ELF-1 (cell line): ENCODE data around the gene PPP2R5B.
A peak's percentile ranks its signal among the peaks of the same experiment; 100 is the strongest.

Experiments used
- DNase-seq: peaks from one replicate; pipeline ENCODE4 v3.0.0-alpha.2; 2016; ENCODE audit warnings: low read depth, low spot score

Gene PPP2R5B

DNA sequence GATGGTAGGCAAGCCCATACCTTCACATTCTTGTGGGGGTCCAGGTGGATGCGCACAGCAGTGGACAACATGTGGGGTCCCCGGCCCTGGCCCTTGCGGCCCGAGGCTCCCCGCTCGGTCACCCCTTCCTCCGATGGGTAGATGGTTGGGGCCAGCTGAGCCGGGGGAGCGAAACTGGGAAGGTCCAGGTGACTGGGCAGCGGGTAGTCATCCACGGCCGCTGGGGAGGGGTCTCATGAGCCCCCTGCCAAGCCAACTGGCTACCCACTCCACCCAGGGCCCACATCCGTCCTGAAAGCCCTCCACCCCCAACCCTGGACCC, 18.2 kb upstream of the PPP2R5B start:
- no peak for DNase-seq

GRCh38 chr11:64908766-64909165, 15.7 kb upstream of the PPP2R5B start:
- DNase-seq = no peak

GRCh38 chr11:64909653-64910343, 14.7 kb upstream of the PPP2R5B start:
- no peak for DNase-seq

- no peak for DNase-seq
Observed at GRCh38 chr11:64910451-64911093, 13.9 kb upstream of the PPP2R5B start.

GRCh38 chr11:64911142-64911541, 13.3 kb upstream of the PPP2R5B start:
- DNase-seq = no peak

GRCh38 chr11:64911689-64912088, 12.8 kb upstream of the PPP2R5B start:
- DNase-seq = no peak

- no peak for DNase-seq
Observed at GRCh38 chr11:64913171-64913727, 11.2 kb upstream of the PPP2R5B start.

DNA sequence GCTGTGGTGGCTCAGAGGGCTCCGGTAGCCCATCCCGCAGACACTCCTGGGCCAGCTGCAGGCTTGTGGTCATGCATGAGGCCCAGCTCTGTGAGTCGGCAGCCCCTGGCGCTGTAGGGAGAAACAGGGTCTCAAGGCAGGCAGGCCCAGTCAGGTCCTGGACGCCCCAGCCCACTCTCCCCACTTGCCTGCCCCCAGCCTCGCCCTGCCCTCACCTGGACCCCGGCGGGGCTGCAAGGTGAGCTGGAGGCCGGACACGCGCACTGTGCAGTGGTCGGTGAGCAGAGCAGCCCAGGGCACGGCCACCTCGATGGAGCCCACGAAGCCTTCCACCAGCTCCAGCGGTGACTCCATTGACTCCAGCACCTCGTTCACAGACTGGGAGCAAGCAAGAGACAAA, 10.4 kb upstream of the PPP2R5B start:
- DNase-seq = no peak

- no peak for DNase-seq
Observed at GRCh38 chr11:64915376-64915887, 9.1 kb upstream of the PPP2R5B start.

GRCh38 chr11:64916040-64916774, 8.3 kb upstream of the PPP2R5B start:
- peak; percentile 70 for DNase-seq

DNA sequence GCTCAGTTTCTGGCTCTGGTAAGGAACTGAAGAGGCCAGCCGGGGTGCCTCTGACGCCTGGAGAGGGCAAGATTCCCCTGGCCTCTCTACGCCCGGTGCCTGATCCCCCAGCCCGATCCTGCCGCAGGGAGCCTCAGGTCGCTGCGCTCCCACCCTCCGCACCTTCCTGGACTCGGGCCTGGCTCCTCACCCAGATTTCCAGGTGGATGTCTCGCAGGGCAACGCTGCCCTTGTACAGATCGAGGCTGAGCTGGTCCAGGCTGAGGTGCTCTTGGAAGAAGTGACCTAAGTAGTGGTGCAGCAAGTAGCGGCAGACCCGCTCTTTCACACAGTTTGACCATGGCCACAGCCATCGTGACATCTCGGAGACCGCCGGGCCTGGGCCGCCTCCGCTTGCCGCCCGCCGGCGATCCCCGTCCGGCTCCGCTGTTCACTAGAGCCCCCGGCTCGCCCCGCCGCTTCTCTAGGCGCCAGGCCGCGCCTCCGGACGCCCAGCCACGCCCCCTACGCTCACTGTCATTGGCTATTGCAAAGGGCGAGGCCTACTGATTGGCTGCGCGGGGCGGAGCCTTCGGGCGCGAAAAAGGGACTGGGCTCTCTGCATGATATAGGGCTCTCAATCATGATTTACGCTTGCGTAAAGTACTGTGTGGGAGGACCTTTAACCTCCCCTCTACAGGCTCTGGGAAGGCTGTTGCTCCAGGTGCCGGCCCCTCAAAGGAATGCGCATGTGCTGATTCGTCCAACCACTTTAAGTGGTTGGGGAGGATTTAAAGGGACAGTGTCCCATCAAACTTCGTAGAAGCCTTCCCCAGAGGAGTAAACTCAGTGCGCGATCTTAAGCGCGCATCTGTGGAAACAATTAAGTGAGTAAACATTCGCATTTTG, 7.5 kb upstream of the PPP2R5B start, which contains the start of gene ATG2A:
TSS of gene ATG2A (minus strand) at position 435 of the 888 bp plus-strand sequence. CDS start at position 361, 74 bp downstream.
- DNase-seq = peak; percentile 100

- no peak for DNase-seq
Observed at GRCh38 chr11:64917663-64917995, 6.9 kb upstream of the PPP2R5B start.

- peak; percentile 29 for DNase-seq
Observed at GRCh38 chr11:64918017-64918416, 6.5 kb upstream of the PPP2R5B start.

DNA sequence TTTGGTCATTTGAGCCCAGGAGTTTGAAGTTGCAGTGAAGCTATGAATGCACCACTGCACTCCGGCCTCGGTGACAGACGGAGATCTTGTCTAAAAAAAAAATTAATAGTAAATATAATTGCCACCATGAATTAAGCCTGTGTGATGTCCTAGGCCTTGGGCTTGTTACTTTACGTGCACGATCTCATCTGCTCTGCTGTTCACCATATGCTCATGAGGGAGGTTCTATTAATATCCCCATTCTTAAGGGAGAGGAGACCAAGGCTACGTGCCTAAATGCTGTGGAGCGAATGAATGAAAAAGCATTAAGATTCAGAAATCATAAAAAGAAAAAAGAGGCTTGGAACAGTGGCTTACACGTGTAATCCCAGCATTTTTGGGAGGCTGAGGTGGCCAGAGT, 4.9 kb upstream of the PPP2R5B start:
- no peak for DNase-seq

- no peak for DNase-seq
Observed at GRCh38 chr11:64920124-64920523, 4.4 kb upstream of the PPP2R5B start.

GRCh38 chr11:64921384-64921783, 3.1 kb upstream of the PPP2R5B start:
- no peak for DNase-seq

DNA sequence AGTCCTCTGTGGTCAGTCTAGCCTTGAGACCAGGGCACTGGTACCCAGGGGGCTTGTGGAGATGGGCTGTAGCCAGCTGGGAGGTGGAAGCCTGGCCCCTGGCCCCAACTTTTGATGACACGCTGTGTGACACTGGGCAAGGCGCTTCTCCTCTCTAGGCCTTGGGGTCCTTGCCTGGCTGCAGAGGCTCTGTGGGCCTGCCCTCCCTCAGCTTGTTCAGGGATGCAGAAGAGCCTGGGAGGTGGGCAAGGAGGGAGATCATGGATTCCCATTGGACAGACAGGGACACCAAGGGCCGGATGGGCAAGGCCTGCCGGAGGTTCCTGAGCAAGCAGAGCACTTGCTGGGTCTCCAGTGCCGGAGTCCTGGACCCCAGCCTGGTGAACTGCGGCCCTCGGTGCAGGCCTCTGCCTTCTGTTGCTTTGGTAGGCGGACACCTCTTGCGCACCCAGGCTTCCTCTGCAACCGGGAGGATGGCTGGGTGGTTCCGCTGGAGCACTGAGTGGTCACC, 1.3 kb upstream of the PPP2R5B start:
- DNase-seq = no peak

DNA sequence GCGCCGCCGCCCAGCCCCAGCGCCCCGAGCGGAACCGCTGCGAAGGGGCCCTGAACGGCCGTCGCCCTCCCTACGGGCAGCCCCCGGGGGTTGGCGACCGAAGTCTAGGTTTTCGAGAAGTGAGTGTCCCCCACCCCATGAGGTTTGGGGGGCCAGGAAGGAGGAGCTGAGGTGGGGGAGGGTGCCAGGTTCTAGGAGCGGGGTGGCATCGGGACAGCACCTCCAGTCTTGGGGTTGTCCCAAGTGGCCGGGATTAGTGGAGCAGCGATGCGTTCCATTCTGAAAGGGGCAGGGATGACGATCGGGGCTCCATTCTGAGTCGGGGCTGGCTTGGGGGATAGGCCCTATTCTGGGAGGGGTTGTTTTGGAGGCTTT, 408 bp downstream of the PPP2R5B start:
- DNase-seq = no peak

- no peak for DNase-seq
Observed at GRCh38 chr11:64925536-64926436, 1.3 kb downstream of the PPP2R5B start.

DNA sequence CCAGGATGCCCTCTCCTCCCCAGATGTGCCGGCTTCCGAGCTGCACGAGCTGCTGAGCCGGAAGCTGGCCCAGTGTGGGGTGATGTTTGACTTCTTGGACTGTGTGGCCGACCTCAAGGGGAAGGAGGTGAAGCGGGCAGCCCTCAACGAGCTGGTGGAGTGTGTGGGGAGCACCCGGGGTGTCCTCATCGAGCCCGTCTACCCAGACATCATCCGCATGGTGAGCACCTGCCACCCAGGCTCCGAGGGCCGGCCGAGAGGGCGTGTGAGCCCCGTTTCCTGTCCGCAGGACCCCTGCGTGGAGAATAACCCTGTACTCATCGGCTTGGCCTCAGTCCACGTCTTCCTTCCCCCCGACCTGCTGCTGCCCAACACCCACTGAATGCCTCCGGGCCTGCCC, 2.2 kb downstream of the PPP2R5B start:
- DNase-seq = no peak
